C4-2B (cell line): Measurements from ENCODE around the gene ZGRF1.
"Not testable (repeated sequence)": the region's sequence is repeated elsewhere in the genome, so short reads cannot be mapped to it uniquely, and the experiment has no call there.

Source experiments
- H3K27ac ChIP-seq: fragments of 450-650 bp; 2 replicates; pipeline ENCODE4 v1.5.1; 2017
- ZFX ChIP-seq: fragments of 450-650 bp; IDR thresholded peaks from 2 replicates; pipeline ENCODE4 v1.6.1; 2017
- TF ChIP-seq, protein P1 (sequence below): fragments of 450-650 bp; conservative IDR thresholded peaks from 2 replicates; pipeline ENCODE4 v1.5.1; 2017; ENCODE audit warnings: mild to moderate bottlenecking

The ZGRF1 gene

DNA sequence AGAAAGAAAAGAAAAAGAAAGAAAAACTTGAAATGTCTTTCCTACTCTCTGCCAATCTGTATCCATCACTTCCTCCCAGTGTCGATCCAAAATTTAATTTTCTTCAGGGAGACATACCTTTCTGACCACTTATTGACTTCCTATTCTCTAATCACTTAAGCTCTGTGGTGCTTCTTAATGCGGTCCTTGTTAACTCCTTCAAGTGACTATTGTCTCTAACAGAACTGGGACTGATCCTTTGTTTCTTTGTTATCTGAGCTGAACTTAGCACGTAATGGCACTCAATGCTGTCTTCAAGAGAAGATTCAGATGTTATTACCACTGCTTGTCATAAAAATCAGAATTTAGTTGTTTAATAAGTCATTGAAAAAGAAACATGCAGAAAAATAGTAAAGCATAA is 31.4 kb upstream of the ZGRF1 start:
- H3K27ac ChIP-seq, result no peak overlapping the region
- no peak for TF ChIP-seq ZFX
- TF ChIP-seq, protein P1, sequence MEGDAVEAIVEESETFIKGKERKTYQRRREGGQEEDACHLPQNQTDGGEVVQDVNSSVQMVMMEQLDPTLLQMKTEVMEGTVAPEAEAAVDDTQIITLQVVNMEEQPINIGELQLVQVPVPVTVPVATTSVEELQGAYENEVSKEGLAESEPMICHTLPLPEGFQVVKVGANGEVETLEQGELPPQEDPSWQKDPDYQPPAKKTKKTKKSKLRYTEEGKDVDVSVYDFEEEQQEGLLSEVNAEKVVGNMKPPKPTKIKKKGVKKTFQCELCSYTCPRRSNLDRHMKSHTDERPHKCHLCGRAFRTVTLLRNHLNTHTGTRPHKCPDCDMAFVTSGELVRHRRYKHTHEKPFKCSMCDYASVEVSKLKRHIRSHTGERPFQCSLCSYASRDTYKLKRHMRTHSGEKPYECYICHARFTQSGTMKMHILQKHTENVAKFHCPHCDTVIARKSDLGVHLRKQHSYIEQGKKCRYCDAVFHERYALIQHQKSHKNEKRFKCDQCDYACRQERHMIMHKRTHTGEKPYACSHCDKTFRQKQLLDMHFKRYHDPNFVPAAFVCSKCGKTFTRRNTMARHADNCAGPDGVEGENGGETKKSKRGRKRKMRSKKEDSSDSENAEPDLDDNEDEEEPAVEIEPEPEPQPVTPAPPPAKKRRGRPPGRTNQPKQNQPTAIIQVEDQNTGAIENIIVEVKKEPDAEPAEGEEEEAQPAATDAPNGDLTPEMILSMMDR, result no peak

DNA sequence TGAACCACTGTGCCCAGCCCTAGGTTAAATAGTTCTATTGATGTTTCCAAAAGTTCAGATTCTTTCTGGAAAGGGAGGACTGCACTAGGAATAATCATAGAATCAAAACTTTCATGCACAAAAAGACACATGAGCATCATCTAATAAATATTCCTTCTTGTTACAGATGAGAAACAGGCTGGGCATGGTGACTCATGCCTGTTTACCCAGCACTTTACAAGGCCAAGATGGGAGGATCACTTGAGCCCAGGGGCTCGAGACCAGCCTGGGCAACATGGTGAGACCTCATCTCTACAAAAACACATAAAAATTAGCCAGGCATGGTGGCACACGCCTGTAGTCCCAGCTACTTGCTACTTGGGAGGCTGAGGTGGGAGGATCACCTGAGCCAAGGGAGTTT is 27.9 kb upstream of the ZGRF1 start:
- TF ChIP-seq ZFX, result no peak
- TF ChIP-seq, protein P1, result no peak
- no peak overlapping the region for H3K27ac ChIP-seq

DNA sequence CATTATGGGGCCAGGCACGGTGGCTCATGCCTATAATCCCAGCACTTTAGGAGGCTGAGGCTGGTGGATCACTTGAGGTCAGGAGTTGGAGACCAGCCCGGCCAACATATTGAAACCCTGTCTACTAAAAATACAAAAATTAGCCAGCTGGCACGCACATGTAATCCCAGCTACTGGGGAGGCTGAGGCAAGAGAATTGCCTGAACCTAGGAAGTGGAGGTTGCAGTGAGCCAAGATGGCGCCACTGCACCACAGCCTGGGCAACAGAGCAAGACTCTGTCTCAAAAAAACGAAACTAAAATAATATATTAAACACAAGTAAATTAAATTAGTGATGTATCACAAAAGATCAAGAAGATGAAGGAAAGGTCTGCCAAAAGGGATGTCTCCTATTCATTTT is 19.4 kb upstream of the ZGRF1 start:
- H3K27ac ChIP-seq, result not testable (repeated sequence)

DNA sequence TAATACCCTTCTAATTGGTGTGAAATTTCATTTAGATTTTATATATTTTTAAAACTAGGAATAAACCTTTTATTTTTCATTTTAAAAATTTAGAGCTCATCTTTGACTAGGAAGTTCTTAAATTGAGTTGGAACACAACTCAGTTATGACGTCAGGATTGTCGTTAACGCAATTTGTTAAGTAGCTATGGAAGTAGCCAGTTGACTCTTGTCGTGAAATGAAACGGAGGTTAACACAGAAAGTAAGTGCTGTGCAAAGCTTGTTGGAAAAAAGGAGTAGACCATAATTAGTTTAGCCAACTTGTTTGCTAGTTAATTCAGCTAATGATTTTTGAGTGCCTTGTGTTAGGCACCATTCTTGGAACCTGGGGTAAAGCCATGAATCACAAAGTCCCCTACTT is 18.6 kb upstream of the ZGRF1 start:
- TF ChIP-seq ZFX, result no peak
- TF ChIP-seq, protein P1, result no peak
- H3K27ac ChIP-seq, result no peak overlapping the region

DNA sequence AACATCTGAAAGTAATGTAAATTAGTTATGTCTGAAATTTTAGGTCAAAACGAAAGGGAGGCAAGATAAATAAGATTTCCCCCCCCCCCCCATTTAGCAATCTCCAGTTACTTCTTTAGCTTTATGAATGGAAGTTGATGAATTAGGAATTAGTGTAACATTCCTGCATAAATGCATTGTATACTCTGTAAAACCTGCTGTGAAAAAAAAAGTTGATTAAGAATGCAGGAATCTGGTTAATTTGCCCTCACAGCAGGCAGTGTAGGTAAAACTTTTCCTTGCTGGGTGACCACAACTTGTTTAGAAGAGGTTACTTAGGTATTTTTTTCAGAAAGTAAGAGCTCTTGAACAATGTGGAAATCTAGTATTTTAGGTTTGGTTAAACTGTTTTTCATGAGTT is 15.5 kb upstream of the ZGRF1 start:
- TF ChIP-seq, protein P1, result no peak
- no peak overlapping the region for H3K27ac ChIP-seq

DNA sequence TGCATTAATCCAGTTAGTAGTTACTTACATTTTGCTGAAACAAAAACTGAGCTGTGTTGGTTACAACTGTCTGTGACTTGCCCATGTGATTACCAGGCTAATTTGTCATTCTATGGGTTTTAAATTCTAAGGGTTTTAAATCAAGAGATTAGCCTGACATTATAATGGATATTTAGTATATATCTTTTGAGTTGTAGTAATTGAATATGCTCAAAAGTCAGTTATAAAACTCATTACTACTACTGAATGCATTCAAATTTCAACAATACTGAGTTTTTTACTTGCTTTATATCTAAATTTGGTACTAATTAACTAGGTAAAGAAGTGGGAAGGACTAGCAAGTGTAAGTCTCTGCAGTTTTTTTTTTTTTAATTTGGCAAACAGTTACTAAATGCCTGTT is 14.9 kb upstream of the ZGRF1 start:
- TF ChIP-seq, protein P1, result no peak
- no peak for TF ChIP-seq ZFX
- H3K27ac ChIP-seq, result no peak overlapping the region

DNA sequence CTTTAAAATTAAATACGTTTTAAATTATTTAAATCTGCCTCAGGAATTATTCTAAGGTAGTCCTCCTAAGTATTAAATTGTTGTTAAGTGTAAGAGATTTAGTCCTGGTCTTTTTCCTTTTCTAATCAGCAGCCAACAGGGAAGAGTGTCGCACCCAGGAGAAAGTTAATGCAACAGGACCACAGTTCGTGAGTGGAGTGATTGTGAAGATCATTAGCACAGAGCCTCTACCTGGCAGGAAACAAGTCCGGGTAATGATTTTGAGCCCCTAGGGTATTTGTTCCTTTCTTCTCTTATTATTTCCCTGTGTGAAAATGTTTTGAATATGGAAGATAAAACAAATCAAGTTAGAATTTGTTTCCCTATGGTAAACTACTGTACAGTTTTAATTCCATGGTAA is 13.6 kb upstream of the ZGRF1 start:
- H3K27ac ChIP-seq, result no peak overlapping the region
- no peak for TF ChIP-seq ZFX
- TF ChIP-seq, protein P1, result no peak

DNA sequence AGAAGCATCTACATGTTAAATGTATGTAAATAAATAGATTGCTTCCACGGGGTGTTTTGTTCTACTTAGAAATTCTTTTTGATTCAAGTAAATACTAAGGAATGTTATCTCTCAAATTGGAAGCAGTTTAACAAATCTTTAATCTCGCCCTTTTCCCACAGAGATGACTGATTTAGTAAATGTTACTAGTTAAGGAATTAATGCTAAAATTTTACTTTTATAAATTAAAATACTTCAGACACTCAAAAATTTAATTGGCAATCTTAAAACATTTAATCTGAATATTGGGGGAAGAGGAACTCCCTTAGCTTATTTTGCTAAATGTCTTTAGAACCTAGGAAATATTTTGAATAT is 12.3 kb upstream of the ZGRF1 start:
- TF ChIP-seq, protein P1, result no peak
- no peak overlapping the region for H3K27ac ChIP-seq
